Measurements from ENCODE around the gene ITGAD.

Gene ITGAD

DNA sequence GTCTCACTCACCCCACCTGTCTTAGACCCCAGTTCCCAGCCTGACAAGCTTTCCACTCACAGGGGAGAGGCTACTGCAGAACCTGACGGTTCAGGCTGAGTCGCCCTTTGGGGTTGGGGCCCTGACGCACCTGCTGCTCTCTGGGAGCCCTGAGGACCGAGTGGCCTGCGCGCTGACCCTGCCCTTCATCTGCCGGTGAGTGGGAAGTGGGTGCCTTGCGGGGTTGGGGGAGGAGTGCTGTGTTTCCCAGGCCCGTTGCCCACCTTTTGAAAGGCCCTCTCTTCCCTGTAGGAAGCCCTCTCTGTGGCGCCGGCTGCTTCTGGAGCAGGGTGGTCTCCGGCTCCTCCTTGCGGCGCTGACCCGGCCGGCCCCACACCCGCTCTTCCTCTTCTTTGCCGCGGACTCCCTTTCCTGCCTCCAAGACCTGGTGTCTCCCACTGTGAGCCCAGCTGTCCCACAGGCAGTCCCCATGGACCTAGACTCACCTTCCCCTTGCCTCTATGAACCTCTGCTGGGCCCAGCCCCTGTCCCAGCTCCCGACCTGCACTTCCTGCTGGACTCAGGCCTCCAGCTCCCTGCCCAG is 72.7 kb downstream of the ITGAD start:
- no peak overlapping the region for H3K4me3 Mint-ChIP-seq
- H3K27ac Mint-ChIP-seq, result no peak overlapping the region
- DNase-seq (ENCODE audit: low spot score in 2 of 2), result no peak
- peaks cover 31% of the 10 kb centered on the region for H3K36me3 Mint-ChIP-seq
- ATAC-seq, result no peak
- peaks cover 20% of the 10 kb centered on the region for H3K4me1 Mint-ChIP-seq
- H3K9me3 Mint-ChIP-seq, result no peaks in the 10 kb centered on the region

DNA sequence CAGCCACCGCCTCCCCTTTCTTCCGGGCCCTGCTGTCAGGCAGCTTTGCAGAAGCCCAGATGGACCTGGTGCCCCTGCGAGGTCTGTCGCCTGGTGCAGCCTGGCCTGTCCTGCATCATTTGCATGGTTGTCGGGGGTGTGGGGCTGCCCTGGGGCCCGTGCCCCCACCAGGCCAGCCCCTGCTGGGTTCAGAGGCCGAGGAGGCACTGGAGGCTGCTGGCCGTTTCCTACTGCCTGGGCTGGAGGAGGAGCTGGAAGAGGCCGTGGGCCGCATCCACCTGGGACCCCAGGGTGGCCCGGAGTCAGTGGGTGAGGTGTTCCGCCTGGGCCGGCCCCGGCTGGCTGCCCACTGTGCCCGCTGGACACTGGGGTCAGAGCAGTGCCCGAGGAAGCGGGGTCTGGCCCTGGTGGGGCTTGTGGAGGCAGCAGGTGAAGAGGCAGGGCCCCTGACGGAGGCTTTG is 73.3 kb downstream of the ITGAD start:
- Mint-ChIP-seq H3K9me3 (no peaks in the 10 kb centered on the region), H3K36me3 (peaks cover 31% of the 10 kb centered on the region), H3K4me3 (no peak overlapping the region), H3K4me1 (peaks cover 14% of the 10 kb centered on the region), H3K27ac (peak overlapping the region; percentile 80)
- ATAC-seq, result no peak
- DNase-seq (ENCODE audit: low spot score in 2 of 2), result no peak

DNA sequence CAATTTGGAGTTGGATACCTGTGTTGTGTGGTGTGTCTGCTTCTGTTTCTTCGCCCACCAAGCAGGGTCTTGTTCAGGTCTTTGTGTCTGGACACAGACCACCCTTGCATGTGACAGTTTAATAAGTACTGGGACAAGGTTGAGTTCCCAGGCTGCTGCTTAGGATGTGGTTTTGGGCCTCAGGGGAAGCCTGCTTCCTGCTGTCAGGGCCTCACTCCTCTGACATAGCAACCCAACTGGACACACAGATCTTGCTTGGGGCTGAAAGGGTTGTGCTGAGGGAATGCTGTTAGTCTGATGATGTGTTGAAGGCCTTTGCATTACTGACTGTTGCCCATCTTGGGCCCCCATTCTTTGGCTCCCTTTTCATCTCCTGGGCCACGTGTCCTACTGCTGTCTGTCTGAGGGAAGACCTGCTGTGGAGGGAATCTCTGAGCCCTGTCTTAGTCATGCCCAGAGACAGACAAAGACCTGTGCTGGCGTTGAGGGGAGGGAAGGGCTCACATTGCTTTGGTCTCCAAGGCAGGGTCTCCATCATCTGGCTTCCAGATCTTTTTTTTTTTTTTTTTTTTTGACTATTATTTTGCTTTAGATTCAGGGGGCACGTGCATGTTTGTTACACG is 74.1 kb downstream of the ITGAD start:
- Mint-ChIP-seq H3K27ac (peak overlapping the region; percentile 80), H3K36me3 (peaks cover 31% of the 10 kb centered on the region), H3K4me3 (no peak overlapping the region), H3K4me1 (peaks cover 14% of the 10 kb centered on the region), H3K9me3 (no peaks in the 10 kb centered on the region)
- ATAC-seq (no peak), DNase-seq (ENCODE audit: low spot score in 2 of 2) (no peak)

DNA sequence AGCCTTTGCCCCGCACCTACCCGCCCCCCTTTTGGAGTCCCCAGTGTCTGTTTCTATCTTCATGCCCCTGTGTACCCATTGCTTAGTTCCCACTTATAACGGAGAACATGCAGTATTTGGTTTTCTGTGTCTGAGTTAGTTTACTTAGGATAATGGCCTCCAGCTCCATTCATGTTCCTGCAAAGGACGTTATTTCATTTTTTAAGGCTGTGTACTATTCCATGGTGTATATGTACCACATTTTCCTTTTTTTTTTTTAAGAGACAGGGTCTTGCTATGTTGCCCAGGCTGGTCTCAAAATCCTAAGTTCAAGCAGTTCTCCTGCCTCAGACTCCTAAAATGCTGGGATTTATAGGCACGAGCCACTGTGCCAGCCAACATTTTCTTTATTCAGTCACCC is 74.7 kb downstream of the ITGAD start:
- H3K9me3 Mint-ChIP-seq, result no peaks in the 10 kb centered on the region
- H3K27ac Mint-ChIP-seq, result no peak overlapping the region
- DNase-seq (ENCODE audit: low spot score in 2 of 2), result no peak
- H3K36me3 Mint-ChIP-seq, result peaks cover 25% of the 10 kb centered on the region
- ATAC-seq, result no peak
- H3K4me1 Mint-ChIP-seq, result peaks cover 18% of the 10 kb centered on the region
- no peak overlapping the region for H3K4me3 Mint-ChIP-seq

DNA sequence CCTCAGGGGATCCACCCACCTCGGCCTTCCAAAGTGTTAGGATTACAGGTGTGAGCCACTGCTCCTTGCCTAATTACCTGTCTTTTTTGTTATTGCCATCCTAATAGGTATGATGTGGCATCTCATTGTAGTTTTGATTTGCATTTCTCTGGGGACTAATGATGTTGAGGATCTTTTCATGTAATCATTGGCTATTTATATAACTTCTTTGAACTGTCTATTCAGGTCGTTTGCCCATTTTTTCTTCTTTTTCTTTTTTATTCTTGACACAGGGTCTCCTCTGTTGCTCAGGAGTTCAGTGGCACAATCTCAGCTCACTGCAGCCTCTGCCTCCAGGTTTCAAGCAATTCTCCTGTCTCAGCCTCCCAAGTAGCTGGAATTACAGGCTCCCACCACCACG is 77.5 kb downstream of the ITGAD start:
- ATAC-seq, result no peak
- H3K4me1 Mint-ChIP-seq, result peaks cover 16% of the 10 kb centered on the region
- DNase-seq (ENCODE audit: low spot score in 2 of 2), result no peak
- H3K4me3 Mint-ChIP-seq, result no peak overlapping the region
- H3K36me3 Mint-ChIP-seq, result peaks cover 8% of the 10 kb centered on the region
- no peak overlapping the region for H3K27ac Mint-ChIP-seq
- no peaks in the 10 kb centered on the region for H3K9me3 Mint-ChIP-seq

DNA sequence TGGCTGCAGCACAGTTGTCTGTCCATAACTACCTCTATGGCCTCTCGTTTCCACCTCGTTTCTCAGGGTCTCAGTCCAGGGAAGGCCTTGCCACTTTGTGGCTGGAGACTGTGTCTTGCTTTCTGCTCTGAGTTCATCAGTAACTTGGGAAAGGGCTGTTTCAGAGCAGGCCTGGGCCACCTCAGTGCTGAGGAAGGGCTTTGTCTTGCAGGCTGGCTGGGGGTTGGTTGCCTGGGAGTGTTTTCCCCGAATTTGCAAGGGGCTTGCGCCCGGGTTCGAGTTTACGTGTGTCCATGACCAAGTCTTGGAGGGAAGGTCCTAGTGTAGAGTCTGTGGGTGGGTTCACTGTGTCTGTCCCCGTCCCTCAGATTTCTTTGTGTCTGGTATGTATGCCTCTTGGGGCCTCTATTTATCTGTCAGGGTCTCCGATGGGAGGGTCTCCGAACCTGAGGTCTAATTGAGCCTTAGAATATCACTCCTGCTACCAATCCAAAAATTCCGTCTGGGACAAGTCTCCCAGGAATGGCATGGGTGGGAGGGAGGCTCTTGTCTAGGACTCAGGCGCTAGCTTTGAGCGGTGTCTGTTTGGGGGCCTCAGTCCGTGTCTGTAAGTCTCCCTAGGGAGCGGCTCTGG is 78.2 kb downstream of the ITGAD start:
- Mint-ChIP-seq H3K9me3 (no peaks in the 10 kb centered on the region), H3K4me1 (peaks cover 21% of the 10 kb centered on the region), H3K27ac (no peak overlapping the region), H3K4me3 (peak overlapping the region; percentile 62), H3K36me3 (peaks cover 8% of the 10 kb centered on the region)
- ATAC-seq (no peak), DNase-seq (ENCODE audit: low spot score in 2 of 2) (no peak)

DNA sequence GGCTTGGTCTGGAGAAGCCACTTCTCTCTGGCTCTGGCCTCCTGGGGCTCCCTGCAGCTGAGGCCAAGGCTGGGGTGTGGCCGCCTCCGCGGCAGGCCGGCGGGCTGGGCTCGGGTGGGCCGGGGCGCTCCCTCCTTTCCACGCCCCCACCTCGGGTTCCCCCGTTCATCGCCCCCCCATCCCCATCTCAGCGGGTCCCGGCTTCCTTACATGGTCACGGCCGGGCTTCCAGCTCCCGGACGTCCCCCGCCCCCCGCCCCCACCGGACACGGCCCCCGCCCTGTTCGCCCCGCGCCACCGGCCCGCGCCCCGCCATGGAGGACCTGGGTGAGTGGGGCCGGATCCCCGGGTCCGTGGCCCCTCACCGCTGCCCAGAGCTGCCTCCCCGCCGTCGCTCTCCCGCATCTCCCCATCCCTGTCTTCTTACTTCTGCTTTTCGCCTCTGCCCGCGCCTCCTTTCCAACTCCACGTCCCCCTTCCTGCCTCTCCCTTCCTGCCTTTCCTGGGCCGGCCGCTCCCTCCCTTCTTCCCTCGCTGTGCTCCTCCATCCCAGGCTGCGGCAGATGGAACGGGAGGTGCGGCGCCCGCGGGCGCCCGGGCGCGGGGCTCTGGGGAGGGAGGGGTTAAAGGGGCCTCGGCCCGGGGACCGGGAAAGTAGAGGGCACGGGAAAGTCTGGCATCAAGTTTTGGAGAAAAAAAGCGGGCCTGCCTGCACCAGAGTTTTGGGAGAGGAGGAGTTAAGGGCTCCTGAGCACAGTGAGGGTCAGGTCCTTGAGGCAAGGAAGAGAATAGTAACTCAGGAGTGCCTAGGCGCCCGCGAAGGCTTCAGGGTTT is 79.0 kb downstream of the ITGAD start, which contains the start of gene TGFB1I1:
Gene TGFB1I1, plus strand, starts transcription at position 278 of the 834 bp plus-strand sequence. Its CDS starts 37 bp downstream, at position 315.
- Mint-ChIP-seq H3K4me3 (peak within 1 kb of the TSS; percentile 62), H3K4me1 (peaks cover 22% of the 10 kb centered on the region), H3K36me3 (peaks cover 3% of the 10 kb centered on the region), H3K27ac (peak within 1 kb of the TSS; percentile 26), H3K9me3 (no peaks in the 10 kb centered on the region)
- no peak for ATAC-seq
- no peak for DNase-seq (ENCODE audit: low spot score in 2 of 2)

DNA sequence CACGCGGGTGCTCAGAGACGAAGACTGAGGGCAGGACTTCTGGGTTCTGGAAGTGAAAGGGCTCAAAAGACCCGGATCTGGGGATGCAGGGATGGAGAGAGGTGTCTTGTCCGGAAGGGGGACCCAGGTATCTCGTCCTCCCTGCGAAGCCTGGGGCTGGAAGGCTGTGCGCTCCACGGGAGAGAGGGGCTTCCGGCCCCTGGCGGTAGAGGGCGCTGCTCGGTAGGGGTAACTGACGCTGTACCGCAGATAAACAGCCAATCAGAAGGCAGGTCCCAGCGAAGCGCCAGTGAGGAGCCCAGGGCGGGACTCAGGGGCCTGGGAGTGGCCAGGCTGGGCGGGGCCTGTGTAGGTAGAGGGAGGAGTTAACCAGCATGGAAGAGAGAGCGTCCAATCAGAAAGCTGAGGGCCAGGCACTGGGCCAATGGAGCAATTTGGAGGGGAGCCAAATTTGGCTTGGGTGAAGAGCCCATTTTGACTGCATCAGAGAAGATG is 79.6 kb downstream of the ITGAD start:
- no peaks in the 10 kb centered on the region for H3K9me3 Mint-ChIP-seq
- peak; percentile 23 for ATAC-seq
- H3K4me3 Mint-ChIP-seq, result peak overlapping the region; percentile 62
- H3K27ac Mint-ChIP-seq, result peak overlapping the region; percentile 26
- H3K36me3 Mint-ChIP-seq, result no peaks in the 10 kb centered on the region
- peaks cover 22% of the 10 kb centered on the region for H3K4me1 Mint-ChIP-seq
- DNase-seq (ENCODE audit: low spot score in 2 of 2), result no peak

DNA sequence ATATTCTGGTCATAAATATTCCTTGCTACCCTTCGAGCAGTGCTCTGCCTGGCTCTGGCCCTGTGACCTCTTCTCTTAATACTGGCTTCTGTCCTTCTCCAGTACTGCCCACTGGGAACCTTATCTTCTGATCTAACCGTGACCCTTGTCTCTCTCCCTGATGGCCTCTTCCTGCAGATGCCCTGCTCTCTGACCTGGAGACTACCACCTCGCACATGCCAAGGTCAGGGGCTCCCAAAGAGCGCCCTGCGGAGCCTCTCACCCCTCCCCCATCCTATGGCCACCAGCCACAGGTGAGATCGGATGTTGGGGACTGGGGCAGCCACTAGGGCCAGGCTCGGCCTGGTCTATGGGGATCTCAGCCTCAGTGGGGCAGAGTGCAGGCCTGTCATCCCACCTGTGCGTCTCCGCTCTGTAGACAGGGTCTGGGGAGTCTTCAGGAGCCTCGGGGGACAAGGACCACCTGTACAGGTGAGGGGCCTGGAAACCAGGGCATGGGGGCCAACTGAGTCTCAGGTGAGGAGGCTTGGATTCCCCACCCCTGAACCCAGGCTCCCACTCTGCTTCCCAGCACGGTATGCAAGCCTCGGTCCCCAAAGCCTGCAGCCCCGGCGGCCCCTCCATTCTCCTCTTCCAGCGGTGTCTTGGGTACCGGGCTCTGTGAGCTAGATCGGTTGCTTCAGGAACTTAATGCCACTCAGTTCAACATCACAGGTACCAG is 80.3 kb downstream of the ITGAD start:
- H3K9me3 Mint-ChIP-seq, result no peaks in the 10 kb centered on the region
- peak overlapping the region; percentile 62 for H3K4me3 Mint-ChIP-seq
- no peak for DNase-seq (ENCODE audit: low spot score in 2 of 2)
- peak overlapping the region; percentile 26 for H3K27ac Mint-ChIP-seq
- H3K4me1 Mint-ChIP-seq, result peaks cover 28% of the 10 kb centered on the region
- no peaks in the 10 kb centered on the region for H3K36me3 Mint-ChIP-seq
- no peak for ATAC-seq

DNA sequence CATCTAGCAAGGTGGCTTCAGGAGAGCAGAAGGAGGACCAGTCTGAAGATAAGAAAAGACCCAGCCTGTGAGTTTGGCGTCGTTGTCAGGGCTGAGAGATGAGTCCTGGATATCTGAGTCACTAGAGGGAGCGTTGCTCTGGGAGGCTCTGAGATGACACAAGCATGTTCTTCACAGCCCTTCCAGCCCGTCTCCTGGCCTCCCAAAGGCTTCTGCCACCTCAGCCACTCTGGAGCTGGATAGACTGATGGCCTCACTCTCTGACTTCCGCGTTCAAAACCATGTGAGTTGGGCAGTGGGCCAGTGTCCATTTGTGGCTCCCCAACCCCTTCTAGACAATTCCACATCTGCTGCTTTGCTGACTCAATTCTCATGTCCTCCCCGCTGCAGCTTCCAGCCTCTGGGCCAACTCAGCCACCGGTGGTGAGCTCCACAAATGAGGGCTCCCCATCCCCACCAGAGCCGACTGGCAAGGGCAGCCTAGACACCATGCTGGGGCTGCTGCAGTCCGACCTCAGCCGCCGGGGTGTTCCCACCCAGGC is 81.1 kb downstream of the ITGAD start:
- ATAC-seq, result no peak
- Mint-ChIP-seq H3K4me1 (peaks cover 28% of the 10 kb centered on the region), H3K27ac (no peak overlapping the region), H3K4me3 (no peak overlapping the region), H3K9me3 (no peaks in the 10 kb centered on the region), H3K36me3 (no peaks in the 10 kb centered on the region)
- DNase-seq (ENCODE audit: low spot score in 2 of 2), result no peak

DNA sequence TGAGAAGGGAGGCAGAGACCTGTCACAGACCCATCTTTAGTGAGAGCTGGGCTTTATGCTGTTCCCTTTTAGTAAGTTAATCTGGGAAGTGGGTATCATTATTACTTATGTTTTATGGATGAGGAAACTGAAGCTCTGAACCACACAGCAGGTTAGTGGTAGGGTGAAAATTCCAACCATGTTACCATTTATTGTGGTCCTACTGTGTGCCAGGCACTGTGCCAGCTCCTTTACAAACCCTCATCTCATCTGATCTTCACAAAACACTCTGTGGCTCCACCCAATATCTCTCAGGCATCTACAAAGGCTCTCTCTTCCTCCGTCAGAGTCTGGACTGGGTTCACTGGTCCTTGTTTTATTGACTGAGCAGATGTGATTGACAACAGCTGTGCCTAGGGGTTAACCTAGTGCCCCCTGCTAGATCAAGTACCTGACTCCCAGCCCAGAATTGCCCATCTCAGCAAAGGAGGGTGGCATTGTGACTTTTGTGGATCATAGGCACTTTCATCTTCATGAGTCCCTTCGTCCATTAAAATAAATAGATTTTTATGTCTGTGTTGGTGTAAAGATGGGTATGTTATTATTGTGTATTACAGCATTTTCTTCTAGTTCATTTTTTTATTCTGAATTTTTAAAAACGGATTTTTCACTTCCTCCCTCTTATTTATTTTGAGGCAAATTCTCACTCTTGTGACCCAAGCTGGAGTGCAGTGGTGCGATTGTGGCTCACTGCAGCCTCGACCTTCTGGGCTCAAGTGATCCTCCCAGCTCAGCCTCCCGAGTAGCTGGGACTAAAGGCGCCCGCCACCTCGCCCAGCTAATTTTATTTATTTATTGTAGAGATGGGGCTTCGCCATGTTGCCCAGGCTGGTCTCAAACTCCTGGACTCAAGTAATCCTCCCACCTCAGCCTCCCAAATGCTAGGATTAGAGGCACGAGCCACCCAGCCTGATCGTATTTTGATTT is 81.9 kb downstream of the ITGAD start:
- H3K4me3 Mint-ChIP-seq, result peak overlapping the region; percentile 83
- DNase-seq (ENCODE audit: low spot score in 2 of 2), result no peak
- peaks cover 28% of the 10 kb centered on the region for H3K4me1 Mint-ChIP-seq
- no peaks in the 10 kb centered on the region for H3K9me3 Mint-ChIP-seq
- H3K36me3 Mint-ChIP-seq, result no peaks in the 10 kb centered on the region
- no peak for ATAC-seq
- H3K27ac Mint-ChIP-seq, result no peak overlapping the region

DNA sequence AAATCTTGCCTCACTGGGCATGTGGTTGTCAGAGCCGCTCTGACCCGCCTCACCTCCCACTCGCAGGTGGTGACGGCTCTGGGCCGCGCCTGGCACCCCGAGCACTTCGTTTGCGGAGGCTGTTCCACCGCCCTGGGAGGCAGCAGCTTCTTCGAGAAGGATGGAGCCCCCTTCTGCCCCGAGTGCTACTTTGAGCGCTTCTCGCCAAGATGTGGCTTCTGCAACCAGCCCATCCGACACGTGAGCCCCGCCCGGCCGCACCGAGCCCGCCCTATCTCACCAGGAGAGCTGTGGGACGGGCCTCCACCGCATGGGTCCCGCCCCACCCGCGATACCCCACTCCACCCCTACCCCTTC is 82.8 kb downstream of the ITGAD start:
- H3K4me1 Mint-ChIP-seq, result peaks cover 28% of the 10 kb centered on the region
- H3K27ac Mint-ChIP-seq, result no peak overlapping the region
- ATAC-seq (no peak), DNase-seq (ENCODE audit: low spot score in 2 of 2) (no peak)
- H3K36me3 Mint-ChIP-seq, result no peaks in the 10 kb centered on the region
- H3K4me3 Mint-ChIP-seq, result peak overlapping the region; percentile 83
- no peaks in the 10 kb centered on the region for H3K9me3 Mint-ChIP-seq

Measured in stimulated activated effector memory CD8-positive, alpha-beta T cell treated with anti-CD3 and anti-CD28 coated beads, Interleukin-12 subunit alpha, Interleukin-12 subunit beta, amount 100 ng/mL, for 72 hours (primary cell).